RWPE2 (cell line): ENCODE measurements around the gene HECTD4.
"Not testable (repeated sequence)": the region's sequence is repeated elsewhere in the genome, so short reads cannot be mapped to it uniquely, and the experiment has no call there.

Experiments
- ATAC-seq: fragments of 200-7000 bp; cut with Tn5 transposase; 3 replicates; pipeline ENCODE4 v1.9.1; 2021; ENCODE audit warnings: low read depth
- DNase-seq: peaks from one replicate; pipeline ENCODE4 v3.0.0-alpha.2; 2020; ENCODE audit warnings: low spot score
- H3K27ac ChIP-seq: fragments of 450-650 bp; 2 replicates; pipeline ENCODE4 v1.5.1; 2017; ENCODE audit warnings: mild to moderate bottlenecking; ENCODE audit not compliant: poor library complexity, severe bottlenecking
- H3K27me3 ChIP-seq: fragments of 250-450 bp; sonication (Bioruptor Pico); 2 replicates; pipeline ENCODE4 v1.5.1; 2021; ENCODE audit warnings: mild to moderate bottlenecking, moderate library complexity; ENCODE audit not compliant: insufficient read depth, poor library complexity, severe bottlenecking
- H3K36me3 ChIP-seq: fragments of 250-450 bp; sonication (Bioruptor Pico); 2 replicates; pipeline ENCODE4 v1.5.1; 2020; ENCODE audit warnings: low read depth, mild to moderate bottlenecking, moderate library complexity
- H3K4me1 ChIP-seq: fragments of 250-450 bp; sonication (Bioruptor Pico); 2 replicates; pipeline ENCODE4 v1.5.1; 2021; ENCODE audit warnings: mild to moderate bottlenecking, moderate library complexity; ENCODE audit not compliant: insufficient read depth, poor library complexity, severe bottlenecking
- H3K4me3 ChIP-seq: fragments of 250-450 bp; sonication (Bioruptor Pico); 2 replicates; pipeline ENCODE4 v1.5.1; 2021; ENCODE audit warnings: mild to moderate bottlenecking, moderate library complexity; ENCODE audit not compliant: severe bottlenecking
- H3K9me3 ChIP-seq: fragments of 250-450 bp; sonication (Bioruptor Pico); 2 replicates; pipeline ENCODE4 v1.5.1; 2021; ENCODE audit warnings: mild to moderate bottlenecking, moderate library complexity; ENCODE audit not compliant: severe bottlenecking
- TF ChIP-seq, protein P1 (sequence below): fragments of 450-650 bp; IDR thresholded peaks from one replicate; pipeline ENCODE4 v1.5.1; 2017; ENCODE audit warnings: mild to moderate bottlenecking, moderate library complexity; ENCODE audit not compliant: poor library complexity, severe bottlenecking

The HECTD4 gene

DNA sequence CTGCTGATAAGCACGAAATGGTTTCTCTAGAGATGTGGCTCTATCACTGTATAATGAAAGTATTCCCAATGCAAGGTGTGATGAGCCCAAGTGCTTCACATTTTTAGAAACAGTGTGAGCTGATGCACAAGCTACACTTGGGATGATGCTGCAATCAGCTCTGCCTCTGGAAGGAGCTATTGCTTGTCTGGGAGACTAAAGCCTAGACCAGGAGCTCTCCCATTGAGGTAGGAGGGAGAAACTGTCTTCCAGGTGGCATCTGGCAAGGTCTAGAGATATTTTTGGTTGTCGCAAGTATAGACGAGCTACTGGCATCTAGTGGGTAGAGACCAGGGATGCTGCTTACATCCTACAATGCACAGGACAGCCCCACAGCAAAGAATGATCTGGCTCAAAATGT is 42.0 kb downstream of the HECTD4 start:
- no peak for ATAC-seq
- Histone ChIP-seq H3K4me3 (no peak overlapping the region), H3K27me3 (no peaks in the 10 kb centered on the region), H3K36me3 (no peaks in the 10 kb centered on the region), H3K9me3 (no peaks in the 10 kb centered on the region), H3K27ac (no peak overlapping the region), H3K4me1 (no peaks in the 10 kb centered on the region)
- no peak for DNase-seq
- TF ChIP-seq, protein P1, sequence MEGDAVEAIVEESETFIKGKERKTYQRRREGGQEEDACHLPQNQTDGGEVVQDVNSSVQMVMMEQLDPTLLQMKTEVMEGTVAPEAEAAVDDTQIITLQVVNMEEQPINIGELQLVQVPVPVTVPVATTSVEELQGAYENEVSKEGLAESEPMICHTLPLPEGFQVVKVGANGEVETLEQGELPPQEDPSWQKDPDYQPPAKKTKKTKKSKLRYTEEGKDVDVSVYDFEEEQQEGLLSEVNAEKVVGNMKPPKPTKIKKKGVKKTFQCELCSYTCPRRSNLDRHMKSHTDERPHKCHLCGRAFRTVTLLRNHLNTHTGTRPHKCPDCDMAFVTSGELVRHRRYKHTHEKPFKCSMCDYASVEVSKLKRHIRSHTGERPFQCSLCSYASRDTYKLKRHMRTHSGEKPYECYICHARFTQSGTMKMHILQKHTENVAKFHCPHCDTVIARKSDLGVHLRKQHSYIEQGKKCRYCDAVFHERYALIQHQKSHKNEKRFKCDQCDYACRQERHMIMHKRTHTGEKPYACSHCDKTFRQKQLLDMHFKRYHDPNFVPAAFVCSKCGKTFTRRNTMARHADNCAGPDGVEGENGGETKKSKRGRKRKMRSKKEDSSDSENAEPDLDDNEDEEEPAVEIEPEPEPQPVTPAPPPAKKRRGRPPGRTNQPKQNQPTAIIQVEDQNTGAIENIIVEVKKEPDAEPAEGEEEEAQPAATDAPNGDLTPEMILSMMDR: no peak

- ATAC-seq, DNase-seq, H3K4me3 ChIP-seq, H3K27ac ChIP-seq, H3K4me1 ChIP-seq, H3K9me3 ChIP-seq, H3K36me3 ChIP-seq, H3K27me3 ChIP-seq: not testable (repeated sequence)
Observed at GRCh38 chr12:112334999-112335398, 47.2 kb downstream of the HECTD4 start.

DNA sequence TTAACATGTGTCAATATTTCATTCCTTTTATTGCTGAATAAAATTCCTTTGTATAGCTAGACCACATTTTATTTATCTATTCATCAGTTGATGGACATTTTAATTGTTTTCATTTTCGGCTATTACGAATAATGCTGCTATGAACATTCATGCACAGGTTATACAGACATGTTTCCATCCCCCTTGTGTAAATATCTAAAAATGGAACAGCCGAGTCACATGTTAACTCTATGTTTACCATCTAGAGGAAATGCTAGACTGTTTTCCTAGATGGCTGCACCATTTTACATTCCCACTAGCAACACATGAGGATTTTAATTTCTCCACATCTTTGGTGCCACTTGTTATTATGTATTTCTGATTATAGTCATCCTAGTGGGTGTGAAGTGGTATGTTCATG is 49.2 kb downstream of the HECTD4 start:
- TF ChIP-seq, protein P1: no peak
- no peak overlapping the region for H3K4me3 ChIP-seq
- ATAC-seq: no peak

GRCh38 chr12:112331886-112332285 is 50.3 kb downstream of the HECTD4 start:
- no peaks in the 10 kb centered on the region for H3K9me3 ChIP-seq
- H3K4me3 ChIP-seq: no peak overlapping the region
- TF ChIP-seq, protein P1: no peak
- no peak overlapping the region for H3K27ac ChIP-seq
- ATAC-seq: no peak
- H3K27me3 ChIP-seq: no peaks in the 10 kb centered on the region
- H3K36me3 ChIP-seq: no peaks in the 10 kb centered on the region
- no peak for DNase-seq
- no peaks in the 10 kb centered on the region for H3K4me1 ChIP-seq

More for the DNA sequence above, 49.2 kb downstream of the HECTD4 start:
- no peak overlapping the region for H3K27ac ChIP-seq
- no peak for DNase-seq
- no peaks in the 10 kb centered on the region for H3K4me1 ChIP-seq
- H3K27me3 ChIP-seq: no peaks in the 10 kb centered on the region
- no peaks in the 10 kb centered on the region for H3K9me3 ChIP-seq
- H3K36me3 ChIP-seq: no peaks in the 10 kb centered on the region

DNA sequence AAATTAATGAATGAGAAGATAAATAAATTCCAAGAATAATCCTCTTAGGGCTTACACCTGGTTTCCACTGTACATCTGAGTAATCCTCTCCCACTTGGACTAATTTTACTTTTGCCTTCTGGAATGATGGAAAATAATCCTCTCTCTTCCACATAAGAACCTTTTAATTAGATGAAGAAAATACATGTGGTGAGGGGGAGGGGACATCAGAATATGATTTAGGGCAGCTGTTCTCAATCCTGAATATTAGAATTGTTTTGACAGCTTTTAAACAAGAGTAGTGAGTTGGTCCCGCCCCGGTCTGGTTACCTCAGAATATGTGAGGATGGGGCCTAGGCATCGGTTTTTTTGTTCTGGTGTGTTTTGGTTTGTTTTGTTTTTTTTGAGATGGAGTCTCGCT is 51.5 kb downstream of the HECTD4 start:
- H3K27me3 ChIP-seq: no peaks in the 10 kb centered on the region
- H3K4me1 ChIP-seq: no peaks in the 10 kb centered on the region
- DNase-seq (no peak), ATAC-seq (no peak)
- no peaks in the 10 kb centered on the region for H3K36me3 ChIP-seq
- H3K4me3 ChIP-seq: no peak overlapping the region
- no peaks in the 10 kb centered on the region for H3K9me3 ChIP-seq
- TF ChIP-seq, protein P1: no peak
- no peak overlapping the region for H3K27ac ChIP-seq
